ENCODE measurements around the gene GAST.

DNA sequence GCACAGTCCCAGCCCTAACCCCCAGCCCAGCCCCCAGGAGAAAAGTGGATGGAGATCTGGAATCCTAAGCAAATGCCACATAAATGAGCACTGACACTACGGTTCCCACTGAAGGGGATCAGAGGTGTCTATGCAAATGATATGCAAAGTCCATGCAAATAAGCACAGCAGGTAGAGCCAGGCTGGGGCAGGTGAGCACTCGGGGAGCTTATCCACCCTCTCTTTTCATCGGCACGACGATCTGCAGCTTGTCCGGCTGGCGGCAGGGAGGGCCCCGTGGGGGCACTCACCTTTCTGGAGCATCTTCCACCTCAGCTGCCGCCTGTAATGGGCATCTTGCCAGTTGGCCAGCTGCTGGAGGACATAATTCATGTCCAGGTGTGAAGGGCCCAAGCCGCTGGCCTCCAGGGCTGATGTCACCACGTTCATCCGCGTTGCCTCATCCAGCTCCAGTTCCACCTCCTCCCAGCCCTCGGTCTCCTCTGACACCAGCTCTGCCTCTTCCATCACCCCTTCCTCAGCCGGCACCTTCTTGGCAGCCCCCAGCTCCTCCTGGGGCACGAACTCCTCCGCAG lies 12.4 kb downstream of the GAST start:
- TF ChIP-seq POLR2A (IDR thresholded peaks at IDR 0.05; ENCODE audit: low read depth, low read length) (no peak), RAD21 (IDR thresholded peaks at IDR 0.05; ENCODE audit: low read length) (no peak), CHD1 (IDR thresholded peaks at IDR 0.05; ENCODE audit: low read depth, low read length) (no peak)
- TF ChIP-seq, protein P1, sequence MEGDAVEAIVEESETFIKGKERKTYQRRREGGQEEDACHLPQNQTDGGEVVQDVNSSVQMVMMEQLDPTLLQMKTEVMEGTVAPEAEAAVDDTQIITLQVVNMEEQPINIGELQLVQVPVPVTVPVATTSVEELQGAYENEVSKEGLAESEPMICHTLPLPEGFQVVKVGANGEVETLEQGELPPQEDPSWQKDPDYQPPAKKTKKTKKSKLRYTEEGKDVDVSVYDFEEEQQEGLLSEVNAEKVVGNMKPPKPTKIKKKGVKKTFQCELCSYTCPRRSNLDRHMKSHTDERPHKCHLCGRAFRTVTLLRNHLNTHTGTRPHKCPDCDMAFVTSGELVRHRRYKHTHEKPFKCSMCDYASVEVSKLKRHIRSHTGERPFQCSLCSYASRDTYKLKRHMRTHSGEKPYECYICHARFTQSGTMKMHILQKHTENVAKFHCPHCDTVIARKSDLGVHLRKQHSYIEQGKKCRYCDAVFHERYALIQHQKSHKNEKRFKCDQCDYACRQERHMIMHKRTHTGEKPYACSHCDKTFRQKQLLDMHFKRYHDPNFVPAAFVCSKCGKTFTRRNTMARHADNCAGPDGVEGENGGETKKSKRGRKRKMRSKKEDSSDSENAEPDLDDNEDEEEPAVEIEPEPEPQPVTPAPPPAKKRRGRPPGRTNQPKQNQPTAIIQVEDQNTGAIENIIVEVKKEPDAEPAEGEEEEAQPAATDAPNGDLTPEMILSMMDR (conservative IDR thresholded peaks at IDR 0.05; ENCODE audit: low read depth, low read length): no peak
